CD4-positive, alpha-beta T cell (primary cell): Measurements from ENCODE around the gene XRCC4. TPM values are rescaled to one million over a fixed set of nuclear protein-coding genes. Genes with fewer than 3 reads are reported as not detected.

Source experiments
- ATAC-seq: fragments of 200-7000 bp; cut with Tn5 transposase; one replicate; pipeline ENCODE4 v1.10.0; 2022; ENCODE audit warnings: mild to moderate bottlenecking; ENCODE audit not compliant: poor library complexity
- CTCF ChIA-PET: fragments of 350-600 bp; sonication (Branson Sonifier 250); formaldehyde crosslinking; loops from one replicate; lab custom pipeline; 2021; ENCODE audit warnings: antibody characterized with exemption, inconsistent platforms; lab: Charles Lee
- POLR2A ChIA-PET: fragments of 350-600 bp; sonication (Branson Sonifier 250); formaldehyde crosslinking; loops from one replicate; lab custom pipeline; 2021; ENCODE audit warnings: antibody characterized with exemption, inconsistent platforms; lab: Charles Lee
- DNase-seq, 14 experiments: peaks; one replicate each; pipeline ENCODE4 v3.0.0-alpha.2; 2013 to 2020; ENCODE audit warnings: mixed read lengths in 2 of 14
- H3K27ac ChIP-seq, 2 donors: one replicate each; pipeline versions ENCODE4 v1.5.1 to v1.7.0; 2013; ENCODE audit warnings: low read length in 2 of 2, low read depth in 1 of 2, mild to moderate bottlenecking in 1 of 2
- H3K27me3 ChIP-seq, 2 experiments: 1 replicate in 1 of 2; 2 replicates in 1 of 2; pipeline versions ENCODE4 v1.6.1 to v1.7.0; 2013; ENCODE audit warnings: low read length in 2 of 2, control low read depth in 1 of 2, mild to moderate bottlenecking in 1 of 2, moderate library complexity in 1 of 2; ENCODE audit not compliant: insufficient read depth in 2 of 2, control insufficient read depth in 1 of 2
- H3K36me3 ChIP-seq: one replicate; pipeline ENCODE4 v1.6.1; 2013; ENCODE audit warnings: low read length, control low read depth; ENCODE audit not compliant: insufficient read depth
- H3K4me1 ChIP-seq: one replicate; pipeline ENCODE4 v1.6.1; 2013; ENCODE audit warnings: low read length, control low read depth; ENCODE audit not compliant: insufficient read depth
- H3K4me3 ChIP-seq: one replicate; pipeline ENCODE4 v1.5.1; 2013; ENCODE audit warnings: mild to moderate bottlenecking, low read length, moderate library complexity
- H3K9me3 ChIP-seq, 2 experiments: 1 replicate in 1 of 2; 2 replicates in 1 of 2; pipeline versions ENCODE4 v1.6.1 to v1.7.0; 2013; ENCODE audit warnings: low read length in 2 of 2, mild to moderate bottlenecking in 2 of 2, control low read depth in 1 of 2, moderate library complexity in 1 of 2; ENCODE audit not compliant: control insufficient read depth in 1 of 2, insufficient read depth in 1 of 2
- H3K27ac Mint-ChIP-seq: one replicate; pipeline ENCODE4 v1.8.0; 2020; ENCODE audit warnings: mixed read lengths
- H3K27me3 Mint-ChIP-seq: one replicate; pipeline ENCODE4 v1.8.0; 2021; ENCODE audit warnings: mixed read lengths
- H3K36me3 Mint-ChIP-seq: one replicate; pipeline ENCODE4 v1.8.0; 2021; ENCODE audit warnings: low read depth, mixed read lengths
- H3K4me1 Mint-ChIP-seq: one replicate; pipeline ENCODE4 v1.8.0; 2021; ENCODE audit warnings: low read depth, mixed read lengths
- H3K4me3 Mint-ChIP-seq: one replicate; pipeline ENCODE4 v1.8.0; 2020; ENCODE audit warnings: mild to moderate bottlenecking, mixed read lengths
- H3K9me3 Mint-ChIP-seq: one replicate; pipeline ENCODE4 v1.8.0; 2020; ENCODE audit warnings: mixed read lengths
- CTCF ChIP-seq: fragments of 200-600 bp; IDR thresholded peaks from one replicate; pipeline ENCODE4 v1.8.0; 2022; ENCODE audit warnings: antibody characterized with exemption, mild to moderate bottlenecking
- intact Hi-C, 2 experiments: fragments of 100-400 bp; cut with DNase I in 1 of 2; cut with micrococcal nuclease in 1 of 2; formaldehyde crosslinking; loops; one replicate each; pipeline versions ENCODE4 v1.15.1 to v1.9.0; 2023 to 2025; cut with DNase I, micrococcal nuclease
- total RNA-seq, 174 experiments: library from RNA in 2 of 174; stranded (reverse) in 2 of 174; gene quantifications; one replicate each; pipeline ENCODE4 v1.2.3 and lab custom pipeline; 2021 to 2026

XRCC4 gene
- total RNA-seq, 2 experiments from 2014 or later = 1.8 TPM

GRCh38 chr5:83034036-83034435 is 43.3 kb upstream of the XRCC4 start:
- Mint-ChIP-seq H3K4me1 (peaks cover 6% of the 10 kb centered on the region), H3K36me3 (no peaks in the 10 kb centered on the region), H3K9me3 (no peaks in the 10 kb centered on the region), H3K27ac (no peak overlapping the region), H3K27me3 (no peaks in the 10 kb centered on the region), H3K4me3 (no peak overlapping the region)
- ATAC-seq = no peak
- CTCF ChIA-PET = no interaction called here
- no peak for DNase-seq
- Histone ChIP-seq H3K27me3 (no peaks in the 10 kb centered on the region), H3K9me3 (no peaks in the 10 kb centered on the region), H3K4me1 (no peaks in the 10 kb centered on the region), H3K36me3 (no peaks in the 10 kb centered on the region), H3K4me3 (no peak overlapping the region), H3K27ac (no peak overlapping the region)
- TF ChIP-seq CTCF = no peak
- POLR2A ChIA-PET = no interaction called here
- intact Hi-C loops = no loop called here

GRCh38 chr5:83034528-83035207 is 42.7 kb upstream of the XRCC4 start:
- ChIA-PET POLR2A (no interaction called here), CTCF (no interaction called here)
- no peak overlapping the region for H3K4me3 Mint-ChIP-seq
- H3K27ac Mint-ChIP-seq = no peak overlapping the region
- no peak for TF ChIP-seq CTCF
- no peak for ATAC-seq
- H3K9me3 ChIP-seq = no peaks in the 10 kb centered on the region
- no peaks in the 10 kb centered on the region for H3K4me1 ChIP-seq
- intact Hi-C loops = no loop called here
- H3K36me3 Mint-ChIP-seq = no peaks in the 10 kb centered on the region
- H3K4me3 ChIP-seq = no peak overlapping the region
- DNase-seq = no peak
- H3K27me3 ChIP-seq = no peaks in the 10 kb centered on the region
- no peaks in the 10 kb centered on the region for H3K36me3 ChIP-seq
- no peaks in the 10 kb centered on the region for H3K27me3 Mint-ChIP-seq
- H3K9me3 Mint-ChIP-seq = no peaks in the 10 kb centered on the region
- no peak overlapping the region for H3K27ac ChIP-seq
- peaks cover 6% of the 10 kb centered on the region for H3K4me1 Mint-ChIP-seq

GRCh38 chr5:83035373-83036100 is 41.8 kb upstream of the XRCC4 start:
- ChIA-PET CTCF (no interaction called here), POLR2A (no interaction called here)
- DNase-seq = no peak
- H3K36me3 Mint-ChIP-seq = no peaks in the 10 kb centered on the region
- Histone ChIP-seq H3K27ac (no peak overlapping the region), H3K9me3 (no peaks in the 10 kb centered on the region), H3K36me3 (no peaks in the 10 kb centered on the region), H3K4me3 (no peak overlapping the region), H3K27me3 (no peaks in the 10 kb centered on the region), H3K4me1 (no peaks in the 10 kb centered on the region)
- no peak overlapping the region for H3K4me3 Mint-ChIP-seq
- H3K27ac Mint-ChIP-seq = no peak overlapping the region
- H3K4me1 Mint-ChIP-seq = peaks cover 6% of the 10 kb centered on the region
- no peaks in the 10 kb centered on the region for H3K27me3 Mint-ChIP-seq
- TF ChIP-seq CTCF = no peak
- no peaks in the 10 kb centered on the region for H3K9me3 Mint-ChIP-seq
- intact Hi-C loops = no loop called here
- no peak for ATAC-seq
